H1 (cell line): ENCODE results near the gene STK16. TPM values are rescaled to one million over a fixed set of nuclear protein-coding genes. Genes with fewer than 3 reads are reported as not detected.
A peak's percentile ranks its signal among the peaks of the same experiment; 100 is the strongest.

ENCODE experiments used
- CTCF ChIA-PET: fragments of 300-600 bp; sonication (Branson Sonifier 250); formaldehyde crosslinking; loops from one replicate; lab custom pipeline; 2021; ENCODE audit not compliant: partially characterized antibody; lab: Charles Lee
- POLR2A ChIA-PET: fragments of 300-600 bp; sonication (Branson Sonifier 250); formaldehyde crosslinking; loops from one replicate; lab custom pipeline; 2021; ENCODE audit warnings: inconsistent platforms; ENCODE audit not compliant: partially characterized antibody; lab: Charles Lee
- DNase-seq, 2 experiments: peaks; one replicate each; pipeline versions ENCODE4 v3.0.0 to v3.0.0-alpha.2; 2010 to 2022; ENCODE audit warnings: low spot score in 2 of 2, low read depth in 1 of 2, mixed read lengths in 1 of 2
- FAIRE-seq: peaks from 2 replicates; lab custom pipeline; 2011; peaks lifted over from hg19 to GRCh38; lab: Jason Lieb, UNC
- H2AFZ ChIP-seq: 2 replicates; pipeline ENCODE4 v1.8.1; 2012; ENCODE audit warnings: low read length, inconsistent platforms
- H2AK5ac ChIP-seq: 2 replicates; pipeline ENCODE4 v1.6.1; 2013; ENCODE audit warnings: low read depth, low read length
- H2BK120ac ChIP-seq: replicated peaks from 2 replicates; pipeline ENCODE3; 2013; ENCODE audit warnings: low read depth, low read length, inconsistent platforms
- H2BK12ac ChIP-seq: 2 replicates; pipeline ENCODE4 v1.6.1; 2013; ENCODE audit warnings: low read depth, low read length
- H2BK15ac ChIP-seq: 2 replicates; pipeline ENCODE4 v1.6.1; 2013; ENCODE audit warnings: low read length
- H2BK20ac ChIP-seq: 2 replicates; pipeline ENCODE4 v1.6.1; 2013; ENCODE audit warnings: low read length
- H2BK5ac ChIP-seq: 2 replicates; pipeline ENCODE4 v1.6.1; 2013; ENCODE audit warnings: low read depth, low read length
- H3K14ac ChIP-seq: 2 replicates; pipeline ENCODE4 v1.6.1; 2013; ENCODE audit warnings: inconsistent platforms; ENCODE audit not compliant: insufficient read length
- H3K18ac ChIP-seq: 2 replicates; pipeline ENCODE4 v1.6.1; 2013; ENCODE audit warnings: low read length; ENCODE audit errors: extremely low read depth
- H3K23ac ChIP-seq: 2 replicates; pipeline ENCODE4 v1.6.1; 2013; ENCODE audit warnings: inconsistent platforms; ENCODE audit not compliant: insufficient read length
- H3K23me2 ChIP-seq: 2 replicates; pipeline ENCODE4 v1.6.1; 2013; ENCODE audit warnings: low read depth, low read length
- H3K27ac ChIP-seq: 2 replicates; pipeline ENCODE4 v1.6.1; 2011; ENCODE audit warnings: low read depth, low read length, inconsistent platforms
- H3K27me3 ChIP-seq, 4 experiments: replicated peaks in 1 of 4; 1 replicate in 1 of 4; 2 replicates in 3 of 4; pipeline versions ENCODE4 v1.6.1 to v1.8.1; 2011 to 2013; ENCODE audit warnings: low read length in 3 of 4, mild to moderate bottlenecking in 3 of 4, inconsistent platforms in 2 of 4, mixed read lengths in 2 of 4, moderate library complexity in 1 of 4; ENCODE audit not compliant: control insufficient read depth in 3 of 4, insufficient read depth in 3 of 4; ENCODE audit errors: extremely low read depth in 1 of 4
- H3K36me3 ChIP-seq, 4 experiments: 2 replicates each; pipeline versions ENCODE4 v1.6.1 to v1.8.1; 2011 to 2013; ENCODE audit warnings: mild to moderate bottlenecking in 4 of 4, low read length in 3 of 4, moderate library complexity in 2 of 4, control low read depth in 1 of 4, inconsistent platforms in 1 of 4; ENCODE audit not compliant: insufficient read depth in 4 of 4, control insufficient read depth in 2 of 4
- H3K4ac ChIP-seq: replicated peaks from 2 replicates; pipeline ENCODE3; 2013; ENCODE audit warnings: low read length, low read depth, mixed read lengths, inconsistent platforms; ENCODE audit not compliant: insufficient read length
- H3K4me1 ChIP-seq, 4 experiments: replicated peaks in 1 of 4; 1 replicate in 1 of 4; 2 replicates in 3 of 4; pipeline versions ENCODE4 v1.6.1 to v1.8.1; 2011 to 2013; ENCODE audit warnings: low read length in 3 of 4, inconsistent platforms in 2 of 4, mixed read lengths in 1 of 4; ENCODE audit not compliant: insufficient read depth in 4 of 4, control insufficient read depth in 3 of 4
- H3K4me2 ChIP-seq, 2 experiments: 2 replicates each; pipeline versions ENCODE4 v1.6.1 to v1.8.1; 2011 to 2013; ENCODE audit warnings: low read depth in 2 of 2, low read length in 2 of 2, control low read depth in 1 of 2, inconsistent platforms in 1 of 2, mild to moderate bottlenecking in 1 of 2; ENCODE audit not compliant: insufficient read depth in 1 of 2
- H3K4me3 ChIP-seq, 4 experiments: fragments of 200-600, 300-600 bp in 1 of 4; sonication (generic), shearing (Covaris generic), sonication (Bioruptor Twin) in 1 of 4; 2 replicates each; pipeline versions ENCODE4 v1.5.1 to v1.8.1; 2011 to 2016; ENCODE audit warnings: low read length in 4 of 4, low read depth in 3 of 4, control low read depth in 2 of 4, inconsistent platforms in 2 of 4, mild to moderate bottlenecking in 2 of 4, mixed read lengths in 1 of 4, moderate library complexity in 1 of 4; ENCODE audit not compliant: insufficient read depth in 2 of 4; ENCODE audit errors: extremely low read depth in 1 of 4
- H3K56ac ChIP-seq: replicated peaks from 2 replicates; pipeline ENCODE3; 2013; ENCODE audit warnings: low read depth, mild to moderate bottlenecking, mixed read lengths, low read length, inconsistent platforms; ENCODE audit not compliant: insufficient read length
- H3K79me1 ChIP-seq: 2 replicates; pipeline ENCODE4 v1.6.1; 2013; ENCODE audit warnings: low read depth, low read length, control low read depth
- H3K79me2 ChIP-seq, 2 experiments: 2 replicates each; pipeline versions ENCODE4 v1.6.1 to v1.8.1; 2012 to 2013; ENCODE audit warnings: low read length in 2 of 2, mild to moderate bottlenecking in 2 of 2, inconsistent platforms in 1 of 2; ENCODE audit not compliant: insufficient read depth in 2 of 2, control insufficient read depth in 1 of 2
- H3K9ac ChIP-seq, 4 experiments: replicated peaks in 1 of 4; 1 replicate in 1 of 4; 2 replicates in 3 of 4; pipeline versions ENCODE4 v1.6.1 to v1.8.1; 2011 to 2013; ENCODE audit warnings: low read depth in 3 of 4, low read length in 3 of 4, control low read depth in 2 of 4, mild to moderate bottlenecking in 2 of 4, moderate library complexity in 2 of 4, inconsistent platforms in 1 of 4; ENCODE audit errors: extremely low read depth in 1 of 4
- H3K9me3 ChIP-seq, 2 experiments: 2 replicates each; pipeline versions ENCODE4 v1.6.1 to v1.8.1; 2012 to 2013; ENCODE audit warnings: mild to moderate bottlenecking in 2 of 2, moderate library complexity in 2 of 2, control low read depth in 1 of 2, inconsistent platforms in 1 of 2, low read depth in 1 of 2, low read length in 1 of 2, mixed read lengths in 1 of 2; ENCODE audit not compliant: insufficient read depth in 2 of 2
- H4K20me1 ChIP-seq, 2 experiments: replicated peaks in 1 of 2; 2 replicates each; pipeline versions ENCODE3 to v1.8.1; 2011 to 2013; ENCODE audit warnings: inconsistent platforms in 2 of 2, low read length in 2 of 2, mild to moderate bottlenecking in 1 of 2; ENCODE audit not compliant: insufficient read depth in 2 of 2, control insufficient read depth in 1 of 2
- H4K5ac ChIP-seq: 2 replicates; pipeline ENCODE4 v1.6.1; 2013; ENCODE audit warnings: low read length, low read depth, mixed read lengths, inconsistent platforms; ENCODE audit not compliant: insufficient read length
- H4K8ac ChIP-seq: 2 replicates; pipeline ENCODE4 v1.8.0; 2013; ENCODE audit warnings: mild to moderate bottlenecking, moderate library complexity, low read length, inconsistent platforms; ENCODE audit not compliant: insufficient read depth; ENCODE audit errors: extremely low read depth
- H4K91ac ChIP-seq: replicated peaks from 2 replicates; pipeline ENCODE3; 2013; ENCODE audit warnings: low read length, mixed read lengths, inconsistent platforms; ENCODE audit not compliant: insufficient read length
- JUND ChIP-seq: IDR thresholded peaks from 2 replicates; pipeline ENCODE4 v1.6.1; 2011; ENCODE audit warnings: mild to moderate bottlenecking, improper control_type of control experiment, low read length
- SUZ12 ChIP-seq: fragments of 200-600 bp; sonication (generic); IDR thresholded peaks from 2 replicates; pipeline ENCODE4 v1.6.1; 2012; ENCODE audit warnings: mild to moderate bottlenecking, inconsistent platforms, low read length, moderate library complexity, mixed read lengths
- WGBS, 2 experiments: shearing (Covaris generic) in 1 of 2; methylation state at CpG; one replicate each; pipeline versions ENCODE4 v1.1.6 to v1.1.7; 2013 to 2015; ENCODE audit warnings: low lambda C conversion rate in 2 of 2, mixed read lengths in 2 of 2, inconsistent platforms in 1 of 2, low coverage in 1 of 2, missing lambda C conversion rate in 1 of 2; ENCODE audit not compliant: insufficient replicate concordance in 2 of 2, insufficient coverage in 1 of 2, insufficient read length in 1 of 2; ENCODE audit errors: extremely low coverage in 1 of 2, missing lambda C conversion rate in 1 of 2; 5-methylcytosine and 5-hydroxymethylcytosine counted together
- polyA plus RNA-seq, 7 experiments: library from polyadenylated mRNA; depleted of rRNA in 3 of 7; stranded (reverse) in 5 of 7; unstranded in 2 of 7; fragments of >200 nt in 5 of 7; fragments of 200-250 nt in 2 of 7; gene quantifications; 1 replicate in 5 of 7; 2 replicates in 1 of 7; 4 replicates in 1 of 7; pipeline versions ENCODE4 v1.2.1 to v1.2.3, GENCODE V29; 2011 to 2013; ENCODE audit warnings: missing spikeins in 2 of 7, mixed read lengths in 2 of 7
- total RNA-seq: library from RNA; stranded (reverse); fragmentation: NEBNext Ultra II Directional; extraction: Animal tissue kit (Norgen Biotek cat#: 25700); gene quantifications from 2 replicates; pipeline ENCODE4 v1.2.1, GENCODE V29; 2021

The STK16 gene
- total and polyA plus RNA-seq, 2 of the 8 experiments (the other 6 are each of a cell fraction or from before 2014, with no cell fraction given) = 21.3 to 51.4 TPM

DNA sequence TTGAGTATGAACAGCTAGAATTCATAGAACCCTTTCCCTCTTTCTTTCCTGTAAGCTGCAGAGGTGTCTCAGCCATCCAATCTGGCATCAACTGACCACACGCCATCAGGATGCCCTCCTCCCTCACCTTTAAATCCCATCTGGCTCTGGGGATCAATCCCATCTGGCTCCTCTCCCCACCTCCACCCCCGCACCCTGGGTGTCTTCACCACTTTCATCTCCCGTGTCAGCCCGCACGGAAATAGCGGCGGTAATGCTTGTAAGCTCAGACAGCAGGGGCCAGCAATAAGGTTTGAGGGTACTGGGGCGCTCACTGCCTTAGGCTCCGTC, 7.3 kb downstream of the STK16 start:
- no peak overlapping the region for H3K4ac ChIP-seq
- H2BK5ac ChIP-seq = peak overlapping the region; percentile 44; the same call in 1 of the 2 replicates
- ChIA-PET CTCF (interaction anchor here (0.6 to 6.6 kb wide), 14 partner anchors 9 to 116 kb away, joined by 3 to 118 read pairs (median 3); partner anchors contain the start of genes DNAJB2 and ZFAND2B), POLR2A (interaction anchor here (0.6 to 14.9 kb wide), 19 partner anchors 7 to 131 kb away, joined by 3 to 190 read pairs (median 6); partner anchors contain the start of genes ABCB6, ANKZF1, ATG9A and CNPPD1)
- no peak for DNase-seq
- no peaks in the 10 kb centered on the region for H3K9me3 ChIP-seq
- peaks cover 16 to 43% (median 35%) of the 10 kb centered on the region in 4 experiments for H3K27me3 ChIP-seq
- H3K79me2 ChIP-seq = no peaks in the 10 kb centered on the region
- peaks cover 0 to 2% of the 10 kb centered on the region in 2 experiments for H4K20me1 ChIP-seq
- no peak overlapping the region for H4K5ac ChIP-seq
- H3K18ac ChIP-seq = peak overlapping the region; percentile 25
- peaks cover 5 to 14% (median 9%) of the 10 kb centered on the region in 4 experiments for H3K4me1 ChIP-seq
- no peak for FAIRE-seq
- no peak overlapping the region for H3K56ac ChIP-seq
- no peak overlapping the region for H2BK20ac ChIP-seq
- H2AFZ ChIP-seq = peak overlapping the region; percentile 14; the same call in 1 of the 2 replicates
- peak overlapping the region; percentile 46 to 64 (median 57) for H3K4me3 ChIP-seq
- peak overlapping the region; percentile 85 to 92 for H3K4me2 ChIP-seq
- no peak overlapping the region for H3K23ac ChIP-seq
- peaks cover 17% of the 10 kb centered on the region for H3K23me2 ChIP-seq
- TF ChIP-seq JUND = no peak
- 0 out of 2 replicates have a peak, but pooled peaks have one; percentile 38 for TF ChIP-seq SUZ12
- no peak overlapping the region for H3K27ac ChIP-seq
- no peak overlapping the region for H2AK5ac ChIP-seq
- H4K8ac ChIP-seq = peak overlapping the region; percentile 84; the same call in 1 of the 2 replicates
- H4K91ac ChIP-seq = no peak overlapping the region
- H3K14ac ChIP-seq = no peak overlapping the region
- H2BK15ac ChIP-seq = peak overlapping the region; percentile 95; the same call in 1 of the 2 replicates
- H3K9ac ChIP-seq = peak overlapping the region in 3 of 4 experiments; percentile 17 to 52 (median 20); a peak in 4 of 7 replicates
- WGBS, 2 experiments = 7% methylated on average over 9 of the region's 9 CpGs; no CpG with 5 or more reads in 1 of the 2 experiments
- peaks cover 0 to 9% (median 5%) of the 10 kb centered on the region in 4 experiments; a peak in 4 of 8 replicates for H3K36me3 ChIP-seq
- H3K79me1 ChIP-seq = peaks cover 2% of the 10 kb centered on the region; the same call in 1 of the 2 replicates
- H2BK120ac ChIP-seq = no peak overlapping the region
- H2BK12ac ChIP-seq = no peak overlapping the region
